GM18907 (cell line): ENCODE data around the gene EGR1.

ENCODE experiments used
- ATAC-seq: cut with Tn5 transposase; IDR thresholded peaks from one replicate; pipeline ENCODE4 v1.9.1; 2021; ENCODE audit warnings: mild to moderate bottlenecking, moderate library complexity; ENCODE audit not compliant: unreplicated experiment

EGR1 gene

GRCh38 chr5:138452720-138453119, 12.6 kb upstream of the EGR1 start:
- no peak for ATAC-seq

GRCh38 chr5:138453590-138453989, 11.7 kb upstream of the EGR1 start:
- ATAC-seq = no peak

- no peak for ATAC-seq
These were observed 11.2 kb upstream of the EGR1 start for GRCh38 chr5:138454121-138454520.

- ATAC-seq = no peak
These were observed 9.9 kb upstream of the EGR1 start for GRCh38 chr5:138455232-138455930.

- ATAC-seq = no peak
These were observed 7.6 kb upstream of the EGR1 start for GRCh38 chr5:138457531-138458275.

- no peak for ATAC-seq
These were observed 6.9 kb upstream of the EGR1 start for GRCh38 chr5:138458384-138458783.

GRCh38 chr5:138458856-138459255, 6.4 kb upstream of the EGR1 start:
- no peak for ATAC-seq

- no peak for ATAC-seq
These were observed 5.9 kb upstream of the EGR1 start for GRCh38 chr5:138459311-138459933.

GRCh38 chr5:138460032-138460693, 5.1 kb upstream of the EGR1 start:
- no peak for ATAC-seq

- no peak for ATAC-seq
These were observed 3.7 kb upstream of the EGR1 start for GRCh38 chr5:138461343-138462125.

- ATAC-seq = no peak
These were observed 1.8 kb upstream of the EGR1 start for GRCh38 chr5:138463419-138464007.

- ATAC-seq = peak; percentile 54
These were observed 1.3 kb upstream of the EGR1 start for GRCh38 chr5:138464008-138464387.

- ATAC-seq = peak; percentile 82
These were observed 655 bp upstream of the EGR1 start for GRCh38 chr5:138464388-138465260.

- ATAC-seq = no peak
These were observed 1.0 kb downstream of the EGR1 start for GRCh38 chr5:138466125-138466899.

GRCh38 chr5:138466900-138467710, 1.8 kb downstream of the EGR1 start:
- no peak for ATAC-seq

GRCh38 chr5:138467711-138468132, 2.4 kb downstream of the EGR1 start:
- ATAC-seq = no peak

- no peak for ATAC-seq
These were observed 3.1 kb downstream of the EGR1 start for GRCh38 chr5:138468133-138468965.
